H9 (cell line): ENCODE measurements around the gene ASAP3. TPM values are rescaled to one million over a fixed set of nuclear protein-coding genes. Genes with fewer than 3 reads are reported as not detected.

Experiments used
- DNase-seq: peaks from one replicate; pipeline ENCODE4 v3.0.0-alpha.2; 2017
- H2AFZ ChIP-seq: one replicate; pipeline ENCODE4 v1.6.1; 2013; ENCODE audit warnings: mild to moderate bottlenecking, low read length, control low read depth, moderate library complexity
- H2AK5ac ChIP-seq: 2 replicates; pipeline ENCODE4 v1.6.1; 2013; ENCODE audit warnings: low read length, control low read depth, mixed read lengths; ENCODE audit not compliant: insufficient read length
- H2BK120ac ChIP-seq: one replicate; pipeline ENCODE4 v1.6.1; 2013; ENCODE audit warnings: low read depth, mild to moderate bottlenecking, low read length, control low read depth, inconsistent platforms; ENCODE audit not compliant: poor library complexity, severe bottlenecking
- H2BK12ac ChIP-seq: 2 replicates; pipeline ENCODE4 v1.6.1; 2013; ENCODE audit warnings: low read length, control low read depth, mixed read lengths, low read depth; ENCODE audit not compliant: insufficient read length
- H2BK15ac ChIP-seq: 2 replicates; pipeline ENCODE4 v1.6.1; 2013; ENCODE audit warnings: low read depth, low read length, control low read depth
- H2BK20ac ChIP-seq: one replicate; pipeline ENCODE4 v1.6.1; 2013; ENCODE audit warnings: low read depth, mild to moderate bottlenecking, low read length, control low read depth, inconsistent platforms; ENCODE audit not compliant: poor library complexity, severe bottlenecking
- H2BK5ac ChIP-seq: 2 replicates; pipeline ENCODE4 v1.6.1; 2013; ENCODE audit warnings: low read length, control low read depth, mixed read lengths; ENCODE audit not compliant: insufficient read length
- H3K14ac ChIP-seq: 2 replicates; pipeline ENCODE4 v1.6.1; 2013; ENCODE audit warnings: low read length, control low read depth; ENCODE audit not compliant: insufficient read depth
- H3K18ac ChIP-seq: 2 replicates; pipeline ENCODE4 v1.6.1; 2013; ENCODE audit warnings: low read depth, mild to moderate bottlenecking, mixed read lengths, low read length, control low read depth; ENCODE audit not compliant: insufficient read length
- H3K23ac ChIP-seq: 2 replicates; pipeline ENCODE4 v1.6.1; 2013; ENCODE audit warnings: low read length, control low read depth, mixed read lengths, low read depth; ENCODE audit not compliant: insufficient read length
- H3K23me2 ChIP-seq: 2 replicates; pipeline ENCODE4 v1.6.1; 2013; ENCODE audit warnings: low read depth, mild to moderate bottlenecking, mixed read lengths, low read length, control low read depth; ENCODE audit not compliant: insufficient read length, poor library complexity, severe bottlenecking
- H3K27ac ChIP-seq: 2 replicates; pipeline ENCODE4 v1.5.1; 2013; ENCODE audit warnings: low read length, control low read depth, mixed read lengths, low read depth; ENCODE audit not compliant: insufficient read length
- H3K27me3 ChIP-seq: 2 replicates; pipeline ENCODE4 v1.6.1; 2013; ENCODE audit warnings: low read length, control low read depth, inconsistent platforms; ENCODE audit not compliant: insufficient read depth
- H3K4ac ChIP-seq: 2 replicates; pipeline ENCODE4 v1.6.1; 2013; ENCODE audit warnings: low read depth, mild to moderate bottlenecking, control low read depth, inconsistent platforms, low read length, moderate library complexity
- H3K4me1 ChIP-seq: 2 replicates; pipeline ENCODE4 v1.6.1; 2013; ENCODE audit warnings: low read length, control low read depth, inconsistent platforms; ENCODE audit not compliant: insufficient read depth
- H3K4me2 ChIP-seq: 2 replicates; pipeline ENCODE4 v1.6.1; 2013; ENCODE audit warnings: low read length, control low read depth, mixed read lengths; ENCODE audit not compliant: insufficient read length, insufficient read depth
- H3K56ac ChIP-seq: 2 replicates; pipeline ENCODE4 v1.6.1; 2013; ENCODE audit warnings: low read depth, mild to moderate bottlenecking, mixed read lengths, low read length, control low read depth; ENCODE audit not compliant: insufficient read length
- H3K79me1 ChIP-seq: 2 replicates; pipeline ENCODE4 v1.6.1; 2013; ENCODE audit warnings: low read depth, mild to moderate bottlenecking, moderate library complexity, low read length, control low read depth, inconsistent platforms; ENCODE audit not compliant: insufficient read depth, poor library complexity, severe bottlenecking
- H3K79me2 ChIP-seq: 2 replicates; pipeline ENCODE4 v1.6.1; 2013; ENCODE audit warnings: low read length, control low read depth, inconsistent platforms; ENCODE audit not compliant: insufficient read depth
- H3K9ac ChIP-seq: 2 replicates; pipeline ENCODE4 v1.6.1; 2013; ENCODE audit warnings: low read length, control low read depth, mixed read lengths; ENCODE audit not compliant: insufficient read length; ENCODE audit errors: extremely low read depth
- H3K9me3 ChIP-seq: one replicate; pipeline ENCODE4 v1.6.1; 2013; ENCODE audit warnings: low read depth, low read length, inconsistent platforms; ENCODE audit not compliant: control insufficient read depth
- H3T11ph ChIP-seq: one replicate; pipeline ENCODE4 v1.6.1; 2013; ENCODE audit warnings: mild to moderate bottlenecking, low read length, control low read depth, inconsistent platforms
- H4K20me1 ChIP-seq: one replicate; pipeline ENCODE4 v1.6.1; 2013; ENCODE audit not compliant: control insufficient read depth, insufficient read length, insufficient read depth
- H4K5ac ChIP-seq: 2 replicates; pipeline ENCODE4 v1.6.1; 2013; ENCODE audit warnings: low read depth, mild to moderate bottlenecking, mixed read lengths, low read length, control low read depth; ENCODE audit not compliant: insufficient read length
- H4K8ac ChIP-seq: replicated peaks from 2 replicates; pipeline ENCODE4 v1.6.1; 2013; ENCODE audit warnings: low read length, control low read depth, mixed read lengths, low read depth; ENCODE audit not compliant: insufficient read length
- H4K91ac ChIP-seq: 2 replicates; pipeline ENCODE4 v1.6.1; 2013; ENCODE audit warnings: low read depth, mild to moderate bottlenecking, moderate library complexity, mixed read lengths, low read length, control low read depth; ENCODE audit not compliant: insufficient read length
- H3K27ac Mint-ChIP-seq, 3 experiments: 2 replicates in 2 of 3; 3 replicates in 1 of 3; pipeline ENCODE4 v1.8.0; 2020 to 2021; ENCODE audit warnings: mixed read lengths in 3 of 3, mild to moderate bottlenecking in 1 of 3, moderate library complexity in 1 of 3
- H3K27me3 Mint-ChIP-seq: 2 replicates; pipeline ENCODE4 v1.8.0; 2021; ENCODE audit warnings: low read depth, mild to moderate bottlenecking, moderate library complexity, mixed read lengths
- H3K36me3 Mint-ChIP-seq, 3 experiments: 2 replicates in 2 of 3; 3 replicates in 1 of 3; pipeline ENCODE4 v1.8.0; 2020 to 2021; ENCODE audit warnings: low read depth in 3 of 3, mixed read lengths in 3 of 3; ENCODE audit not compliant: insufficient read depth in 1 of 3
- H3K4me1 Mint-ChIP-seq, 2 experiments: 2 replicates each; pipeline ENCODE4 v1.8.0; 2020; ENCODE audit warnings: mixed read lengths in 2 of 2
- H3K4me3 Mint-ChIP-seq, 2 experiments: 2 replicates in 1 of 2; 3 replicates in 1 of 2; pipeline ENCODE4 v1.8.0; 2020 to 2021; ENCODE audit warnings: mild to moderate bottlenecking in 2 of 2, mixed read lengths in 2 of 2, moderate library complexity in 1 of 2
- H3K9me3 Mint-ChIP-seq, 2 experiments: 2 replicates in 1 of 2; 3 replicates in 1 of 2; pipeline ENCODE4 v1.8.0; 2020; ENCODE audit warnings: mild to moderate bottlenecking in 2 of 2, mixed read lengths in 2 of 2, moderate library complexity in 1 of 2
- CTCF ChIP-seq: fragments of 200-600 bp; sonication (generic); conservative IDR thresholded peaks from 3 replicates; pipeline ENCODE4 v1.8.0; 2021; ENCODE audit warnings: antibody characterized with exemption, mild to moderate bottlenecking
- WGBS: extraction: QIAGEN DNeasy Blood & Tissue Kit; methylation state at CpG from one replicate; pipeline ENCODE4 v1.1.7; 2013; ENCODE audit warnings: missing lambda C conversion rate, low lambda C conversion rate, mixed read lengths; ENCODE audit not compliant: insufficient read length; ENCODE audit errors: extremely low coverage; 5-methylcytosine and 5-hydroxymethylcytosine counted together
- total RNA-seq: library from RNA; stranded (reverse); gene quantifications from 2 replicates; pipeline ENCODE4 v1.2.1, GENCODE V29; 2021

ASAP3 gene
- total RNA-seq, 1 experiment from 2014 or later: 26.7 TPM

GRCh38 chr1:23405946-23406345 lies 78.0 kb downstream of the ASAP3 start:
- no peak overlapping the region for H3K27ac Mint-ChIP-seq
- Histone ChIP-seq H3K4ac (no peak overlapping the region), H3T11ph (no peak overlapping the region), H3K27ac (no peak overlapping the region), H2AK5ac (no peak overlapping the region), H3K18ac (no peak overlapping the region), H3K4me1 (no peaks in the 10 kb centered on the region), H3K56ac (no peak overlapping the region), H3K9ac (no peak overlapping the region), H3K4me2 (no peak overlapping the region), H3K79me1 (no peaks in the 10 kb centered on the region), H4K8ac (no peak overlapping the region), H3K14ac (no peak overlapping the region), H3K79me2 (no peaks in the 10 kb centered on the region), H2BK15ac (no peak overlapping the region), H2BK12ac (no peak overlapping the region), H3K23me2 (peaks cover 3% of the 10 kb centered on the region), H3K9me3 (no peaks in the 10 kb centered on the region), H3K23ac (no peak overlapping the region), H4K20me1 (peaks cover 2% of the 10 kb centered on the region), H2BK5ac (no peak overlapping the region), H4K91ac (no peak overlapping the region), H2BK20ac (no peak overlapping the region), H2AFZ (no peak overlapping the region), H4K5ac (no peak overlapping the region), H3K27me3 (peaks cover 20% of the 10 kb centered on the region; the same call in 1 of the 2 replicates), H2BK120ac (no peak overlapping the region)
- no peak for TF ChIP-seq CTCF
- DNase-seq: no peak
- WGBS: no CpG with 5 or more reads among the region's 3 CpGs
- H3K27me3 Mint-ChIP-seq: no peaks in the 10 kb centered on the region
- no peaks in the 10 kb centered on the region for H3K36me3 Mint-ChIP-seq
- H3K4me1 Mint-ChIP-seq: peaks cover 4 to 10% of the 10 kb centered on the region in 2 experiments; a peak in 3 of 4 replicates
- no peak overlapping the region for H3K4me3 Mint-ChIP-seq
- no peaks in the 10 kb centered on the region for H3K9me3 Mint-ChIP-seq
